C4-2B (cell line): ENCODE measurements around the gene MROH9.

Experiments used
- ZFX ChIP-seq: fragments of 450-650 bp; IDR thresholded peaks from 2 replicates; pipeline ENCODE4 v1.6.1; 2017
- TF ChIP-seq, protein P1 (sequence below): fragments of 450-650 bp; conservative IDR thresholded peaks from 2 replicates; pipeline ENCODE4 v1.5.1; 2017; ENCODE audit warnings: mild to moderate bottlenecking

DNA sequence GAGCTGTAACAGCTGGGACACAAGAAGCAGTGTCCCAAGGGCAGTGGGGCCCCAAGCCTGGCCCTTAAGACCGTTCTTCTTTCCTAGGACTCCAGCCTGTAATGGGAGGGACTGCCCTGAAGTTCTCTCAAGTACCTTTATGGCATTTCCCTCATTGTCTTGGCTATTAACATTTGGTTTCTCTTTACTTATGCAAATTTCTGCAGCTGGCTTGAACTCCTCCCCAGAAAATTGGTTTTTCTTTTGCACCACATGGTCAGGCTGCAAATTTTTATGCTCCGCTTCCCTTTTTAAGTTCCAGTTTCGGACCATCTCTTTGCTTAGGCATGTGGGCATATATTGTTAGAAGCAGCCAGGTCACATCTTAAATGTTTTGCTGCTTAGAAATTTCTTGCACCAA is 3.1 kb upstream of the MROH9 start:
- TF ChIP-seq, protein P1, sequence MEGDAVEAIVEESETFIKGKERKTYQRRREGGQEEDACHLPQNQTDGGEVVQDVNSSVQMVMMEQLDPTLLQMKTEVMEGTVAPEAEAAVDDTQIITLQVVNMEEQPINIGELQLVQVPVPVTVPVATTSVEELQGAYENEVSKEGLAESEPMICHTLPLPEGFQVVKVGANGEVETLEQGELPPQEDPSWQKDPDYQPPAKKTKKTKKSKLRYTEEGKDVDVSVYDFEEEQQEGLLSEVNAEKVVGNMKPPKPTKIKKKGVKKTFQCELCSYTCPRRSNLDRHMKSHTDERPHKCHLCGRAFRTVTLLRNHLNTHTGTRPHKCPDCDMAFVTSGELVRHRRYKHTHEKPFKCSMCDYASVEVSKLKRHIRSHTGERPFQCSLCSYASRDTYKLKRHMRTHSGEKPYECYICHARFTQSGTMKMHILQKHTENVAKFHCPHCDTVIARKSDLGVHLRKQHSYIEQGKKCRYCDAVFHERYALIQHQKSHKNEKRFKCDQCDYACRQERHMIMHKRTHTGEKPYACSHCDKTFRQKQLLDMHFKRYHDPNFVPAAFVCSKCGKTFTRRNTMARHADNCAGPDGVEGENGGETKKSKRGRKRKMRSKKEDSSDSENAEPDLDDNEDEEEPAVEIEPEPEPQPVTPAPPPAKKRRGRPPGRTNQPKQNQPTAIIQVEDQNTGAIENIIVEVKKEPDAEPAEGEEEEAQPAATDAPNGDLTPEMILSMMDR, result no peak
- no peak for TF ChIP-seq ZFX
